ENCODE results near the gene PDE9A. TPM values are rescaled to one million over a fixed set of nuclear protein-coding genes. Genes with fewer than 3 reads are reported as not detected.

PDE9A gene
- total and polyA plus RNA-seq, 9 donors = 3.9 to 11.3 (median 6.9) TPM

- 78 to 83% (median 79%) methylated on average over 22 of the region's 22 CpGs for WGBS, 3 donors
- no peak overlapping the region for H3K4me3 ChIP-seq
- H3K36me3 ChIP-seq = no peaks in the 10 kb centered on the region
- H3K27ac ChIP-seq = no peak overlapping the region
- H3K4me1 ChIP-seq (ENCODE audit: insufficient read depth) = no peaks in the 10 kb centered on the region
- H3K27me3 ChIP-seq = no peaks in the 10 kb centered on the region
- H3K9me3 ChIP-seq = no peaks in the 10 kb centered on the region
- DNase-seq = no peak
- intact Hi-C loops (cut with DNase I) = loop anchor here in 1 of 4 donors (10.0 kb wide), 1 partner anchor 100 kb away; no protein-coding TSS in a partner anchor
- TF ChIP-seq CTCF (IDR thresholded peaks at IDR 0.05) (no peak), POLR2A (IDR thresholded peaks at IDR 0.05) (no peak), EP300 (IDR thresholded peaks at IDR 0.05) (no peak)
Observed at GRCh38 chr21:42684109-42684916, 30.9 kb downstream of the PDE9A start.

- intact Hi-C loops (cut with DNase I) = loop anchor here in 1 of 4 donors (10.0 kb wide), 1 partner anchor 100 kb away; no protein-coding TSS in a partner anchor
- no peaks in the 10 kb centered on the region for H3K27me3 ChIP-seq
- WGBS, 3 donors = 79 to 80% (median 79%) methylated on average over 33 of the region's 33 CpGs
- H3K4me3 ChIP-seq = no peak overlapping the region
- H3K9me3 ChIP-seq = no peaks in the 10 kb centered on the region
- no peaks in the 10 kb centered on the region for H3K36me3 ChIP-seq
- H3K4me1 ChIP-seq (ENCODE audit: insufficient read depth) = no peaks in the 10 kb centered on the region
- no peak for TF ChIP-seq POLR2A (IDR thresholded peaks at IDR 0.05)
- TF ChIP-seq EP300 (IDR thresholded peaks at IDR 0.05) = no peak
- no peak for TF ChIP-seq CTCF (IDR thresholded peaks at IDR 0.05)
- H3K27ac ChIP-seq = no peak overlapping the region
- no peak for DNase-seq
Observed at GRCh38 chr21:42685036-42685435, 31.6 kb downstream of the PDE9A start.

- H3K9me3 ChIP-seq = no peaks in the 10 kb centered on the region
- H3K36me3 ChIP-seq = no peaks in the 10 kb centered on the region
- DNase-seq = no peak
- H3K27ac ChIP-seq = no peak overlapping the region
- H3K4me3 ChIP-seq = no peak overlapping the region
- H3K27me3 ChIP-seq = no peaks in the 10 kb centered on the region
- no peak for TF ChIP-seq EP300 (IDR thresholded peaks at IDR 0.05)
- intact Hi-C loops (cut with DNase I) = loop anchor here in 1 of 4 donors (10.0 kb wide), 1 partner anchor 99 kb away; no protein-coding TSS in a partner anchor
- 96 to 98% (median 97%) methylated on average over 41 of the region's 41 CpGs for WGBS, 3 donors
- no peaks in the 10 kb centered on the region for H3K4me1 ChIP-seq (ENCODE audit: insufficient read depth)
Observed at GRCh38 chr21:42685954-42686500, 32.6 kb downstream of the PDE9A start.

DNA sequence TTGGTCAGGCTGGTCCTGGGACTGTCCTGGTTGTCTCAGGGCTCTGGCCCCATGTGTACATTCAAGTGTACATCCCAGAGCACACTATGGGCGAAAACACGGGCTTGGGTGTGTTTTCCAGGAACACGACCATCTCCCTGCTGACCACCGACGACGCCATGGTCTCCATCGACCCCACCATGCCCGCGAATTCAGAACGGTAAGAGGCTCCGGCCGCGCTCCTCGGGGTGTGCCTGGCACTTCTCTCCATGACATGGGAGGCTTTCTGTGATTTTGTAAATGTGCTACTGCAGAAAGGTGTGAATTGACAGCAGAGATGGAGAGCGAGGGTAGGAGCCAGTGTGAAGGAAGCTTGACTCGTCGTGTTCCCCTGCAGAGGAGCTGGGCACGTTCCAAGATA, 34.4 kb downstream of the PDE9A start:
- 92 to 95% (median 95%) methylated on average over 18 of the region's 18 CpGs for WGBS, 3 donors
- intact Hi-C loops (cut with DNase I) = loop anchor here in 1 of 4 donors (10.0 kb wide), 1 partner anchor 97 kb away; no protein-coding TSS in a partner anchor
- Histone ChIP-seq H3K4me1 (ENCODE audit: insufficient read depth) (no peaks in the 10 kb centered on the region), H3K4me3 (no peak overlapping the region), H3K27me3 (no peaks in the 10 kb centered on the region), H3K27ac (no peak overlapping the region), H3K9me3 (no peaks in the 10 kb centered on the region), H3K36me3 (no peaks in the 10 kb centered on the region)
- peak in 1 of 5 donors; percentile 24 for DNase-seq
- TF ChIP-seq CTCF (IDR thresholded peaks at IDR 0.05) (no peak), POLR2A (IDR thresholded peaks at IDR 0.05) (no peak), EP300 (IDR thresholded peaks at IDR 0.05) (no peak)
